Renal pelvis (tissue), 12 donors: ENCODE results near the gene ANGEL1. TPM values are rescaled to one million over a fixed set of nuclear protein-coding genes. Genes with fewer than 3 reads are reported as not detected.

Experiments used
- DNase-seq: peaks from one replicate; pipeline ENCODE4 v3.0.0-alpha.2; 2013
- long read RNA-seq, 16 experiments: transcript quantifications; one replicate each; lab custom pipeline, GENCODE V29; 2026
- polyA plus RNA-seq, 3 donors: library from polyadenylated mRNA; unstranded; fragments of 120-200 nt; gene quantifications; one replicate each; pipeline ENCODE4 v1.2.1, GENCODE V29; 2013; ENCODE audit not compliant: insufficient read length in 3 of 3

ANGEL1 gene, protein sequence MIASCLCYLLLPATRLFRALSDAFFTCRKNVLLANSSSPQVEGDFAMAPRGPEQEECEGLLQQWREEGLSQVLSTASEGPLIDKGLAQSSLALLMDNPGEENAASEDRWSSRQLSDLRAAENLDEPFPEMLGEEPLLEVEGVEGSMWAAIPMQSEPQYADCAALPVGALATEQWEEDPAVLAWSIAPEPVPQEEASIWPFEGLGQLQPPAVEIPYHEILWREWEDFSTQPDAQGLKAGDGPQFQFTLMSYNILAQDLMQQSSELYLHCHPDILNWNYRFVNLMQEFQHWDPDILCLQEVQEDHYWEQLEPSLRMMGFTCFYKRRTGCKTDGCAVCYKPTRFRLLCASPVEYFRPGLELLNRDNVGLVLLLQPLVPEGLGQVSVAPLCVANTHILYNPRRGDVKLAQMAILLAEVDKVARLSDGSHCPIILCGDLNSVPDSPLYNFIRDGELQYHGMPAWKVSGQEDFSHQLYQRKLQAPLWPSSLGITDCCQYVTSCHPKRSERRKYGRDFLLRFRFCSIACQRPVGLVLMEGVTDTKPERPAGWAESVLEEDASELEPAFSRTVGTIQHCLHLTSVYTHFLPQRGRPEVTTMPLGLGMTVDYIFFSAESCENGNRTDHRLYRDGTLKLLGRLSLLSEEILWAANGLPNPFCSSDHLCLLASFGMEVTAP
- polyA plus RNA-seq, result 10 to 100 TPM; 24.1 to 37.7 (median 36.3) TPM
- long read RNA-seq, donor 1, full-length matches to known transcripts, result 3 of 3 reads
- long read RNA-seq, donor 1, partial matches to known transcripts, result 0 of 3 reads
- long read RNA-seq, donor 1, other reads (novel, unspliced or antisense), result 0 of 3 reads
- long read RNA-seq, donor 2, full-length matches to known transcripts, result 4 of 4 reads
- long read RNA-seq, donor 2, partial matches to known transcripts, result 0 of 4 reads
- long read RNA-seq, donor 2, other reads (novel, unspliced or antisense), result 0 of 4 reads
- long read RNA-seq, donor 3, full-length matches to known transcripts, result 3 of 3 reads
- long read RNA-seq, donor 3, partial matches to known transcripts, result 0 of 3 reads
- long read RNA-seq, donor 3, other reads (novel, unspliced or antisense), result 0 of 3 reads
- long read RNA-seq, donor 4, full-length matches to known transcripts, result 3 of 3 reads
- long read RNA-seq, donor 4, partial matches to known transcripts, result 0 of 3 reads
- long read RNA-seq, donor 4, other reads (novel, unspliced or antisense), result 0 of 3 reads
- long read RNA-seq, donor 5, full-length matches to known transcripts, result 1 of 1 reads
- long read RNA-seq, donor 5, partial matches to known transcripts, result 0 of 1 reads
- long read RNA-seq, donor 5, other reads (novel, unspliced or antisense), result 0 of 1 reads
- long read RNA-seq, donor 6, full-length matches to known transcripts, result 5 of 5 reads
- long read RNA-seq, donor 6, partial matches to known transcripts, result 0 of 5 reads
- long read RNA-seq, donor 6, other reads (novel, unspliced or antisense), result 0 of 5 reads
- long read RNA-seq, donor 7, full-length matches to known transcripts, result 2 of 2 reads
- long read RNA-seq, donor 7, partial matches to known transcripts, result 0 of 2 reads
- long read RNA-seq, donor 7, other reads (novel, unspliced or antisense), result 0 of 2 reads
- long read RNA-seq, donor 8, full-length matches to known transcripts, result 2 of 2 reads
- long read RNA-seq, donor 8, partial matches to known transcripts, result 0 of 2 reads
- long read RNA-seq, donor 8, other reads (novel, unspliced or antisense), result 0 of 2 reads
- long read RNA-seq, donor 9, full-length matches to known transcripts, result 7 of 7 reads
- long read RNA-seq, donor 9, partial matches to known transcripts, result 0 of 7 reads
- long read RNA-seq, donor 9, other reads (novel, unspliced or antisense), result 0 of 7 reads
- long read RNA-seq, donor 10, full-length matches to known transcripts, result 2 of 2 reads
- long read RNA-seq, donor 10, partial matches to known transcripts, result 0 of 2 reads
- long read RNA-seq, donor 10, other reads (novel, unspliced or antisense), result 0 of 2 reads
- long read RNA-seq, donor 11, partial matches to known transcripts, result 0 of 1 reads
- long read RNA-seq, donor 11, other reads (novel, unspliced or antisense), result 0 of 1 reads
- long read RNA-seq, donor 12, full-length matches to known transcripts, result 1 of 6 reads
- long read RNA-seq, donor 12, partial matches to known transcripts, result 5 of 6 reads
- long read RNA-seq, donor 12, other reads (novel, unspliced or antisense), result 0 of 6 reads
- long read RNA-seq, donor 13, result 0 reads
- long read RNA-seq, donor 14, result 0 reads
- long read RNA-seq, donor 15, result 0 reads
- long read RNA-seq, donor 16, partial matches to known transcripts, result 0 of 3 reads
- long read RNA-seq, donor 16, other reads (novel, unspliced or antisense), result 0 of 3 reads

DNA sequence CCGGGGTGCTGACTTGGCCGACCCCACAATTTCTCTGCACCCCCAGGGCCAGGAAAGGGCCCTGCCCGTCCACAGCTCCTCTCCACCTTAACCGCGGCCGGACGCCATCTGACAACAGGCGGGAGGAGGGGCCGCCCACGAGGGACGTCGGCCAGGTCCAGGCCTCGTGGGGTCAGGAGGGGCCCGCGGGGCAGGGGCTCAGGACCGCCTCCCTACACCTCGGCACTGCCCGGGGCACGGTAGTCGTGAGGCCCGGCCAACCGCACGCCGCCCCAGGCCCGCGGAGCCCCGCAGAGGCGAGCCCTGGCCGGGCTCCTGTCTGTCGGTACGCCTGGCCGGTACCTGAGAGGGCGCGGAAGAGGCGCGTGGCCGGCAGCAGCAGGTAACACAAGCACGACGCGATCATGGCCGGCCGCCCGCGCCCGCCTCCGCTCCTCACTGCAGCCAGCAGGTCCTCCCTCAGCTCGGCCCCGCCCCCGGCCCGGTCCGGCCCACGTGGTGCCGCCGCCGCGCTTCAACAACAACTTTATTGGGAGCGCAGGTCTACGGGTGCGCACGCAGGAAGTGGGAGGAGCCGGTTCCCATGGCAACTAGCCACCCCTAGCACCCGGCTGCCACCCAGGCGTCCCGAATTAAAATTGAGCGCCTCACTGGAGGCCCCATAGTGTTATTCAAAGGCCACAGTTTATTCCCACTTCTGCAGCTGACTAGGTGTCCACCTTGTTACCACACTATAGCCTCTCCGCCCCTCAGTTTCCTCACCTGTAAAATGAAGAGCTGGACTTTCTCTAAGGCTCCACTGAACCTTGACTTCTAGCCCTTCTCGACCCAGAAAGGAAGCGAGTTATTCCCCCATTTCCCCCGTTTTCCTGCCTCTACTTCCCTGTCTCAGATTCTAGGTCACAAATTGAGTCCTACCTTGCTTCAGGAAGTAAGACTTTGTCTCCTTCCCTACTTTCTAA lies at the start of gene ANGEL1:
Gene ANGEL1 (minus strand): TSS at position 461 of the 962 bp plus-strand sequence. CDS start 55 bp downstream, at position 406.
- DNase-seq, result peak; percentile 94

DNA sequence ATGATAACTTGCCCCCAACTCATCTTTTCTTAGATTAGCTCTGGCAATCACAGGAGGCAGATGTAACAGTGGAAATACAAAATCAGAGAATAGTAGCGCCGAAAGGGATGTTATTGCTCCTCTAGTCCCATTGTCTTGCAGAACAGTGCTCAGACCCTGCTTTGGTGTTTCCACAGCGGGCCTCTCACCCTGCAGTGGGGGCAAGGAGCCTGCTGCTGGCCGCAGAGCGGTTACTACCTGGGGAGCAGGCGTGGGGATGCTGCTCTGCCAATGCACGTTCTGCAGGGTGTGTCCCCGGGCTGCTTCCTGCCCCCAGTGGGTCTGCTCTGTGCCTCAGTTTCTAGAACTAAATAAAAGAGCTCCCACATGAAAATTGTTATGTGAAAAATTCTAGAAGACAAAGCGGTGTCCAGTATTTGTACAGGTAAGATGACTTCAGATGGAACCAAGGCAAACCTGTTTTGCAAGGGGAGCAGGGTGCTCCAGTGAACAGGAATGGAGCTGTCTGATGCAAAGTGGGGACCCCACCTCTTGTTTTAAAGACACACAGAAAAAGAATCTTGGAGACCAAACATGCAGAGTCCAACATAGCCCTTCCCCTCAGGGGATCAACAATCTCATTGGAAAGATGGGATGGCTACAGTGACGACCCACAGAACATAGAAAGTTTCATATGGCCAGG lies 49.0 kb upstream of the ANGEL1 start:
- no peak for DNase-seq

GRCh38 chr14:76856769-76857168 lies 44.1 kb upstream of the ANGEL1 start:
- DNase-seq, result no peak

GRCh38 chr14:76855066-76855465 lies 42.4 kb upstream of the ANGEL1 start:
- no peak for DNase-seq

GRCh38 chr14:76848879-76849278 lies 36.2 kb upstream of the ANGEL1 start:
- DNase-seq, result no peak

GRCh38 chr14:76846331-76847047 lies 33.8 kb upstream of the ANGEL1 start:
- no peak for DNase-seq

DNA sequence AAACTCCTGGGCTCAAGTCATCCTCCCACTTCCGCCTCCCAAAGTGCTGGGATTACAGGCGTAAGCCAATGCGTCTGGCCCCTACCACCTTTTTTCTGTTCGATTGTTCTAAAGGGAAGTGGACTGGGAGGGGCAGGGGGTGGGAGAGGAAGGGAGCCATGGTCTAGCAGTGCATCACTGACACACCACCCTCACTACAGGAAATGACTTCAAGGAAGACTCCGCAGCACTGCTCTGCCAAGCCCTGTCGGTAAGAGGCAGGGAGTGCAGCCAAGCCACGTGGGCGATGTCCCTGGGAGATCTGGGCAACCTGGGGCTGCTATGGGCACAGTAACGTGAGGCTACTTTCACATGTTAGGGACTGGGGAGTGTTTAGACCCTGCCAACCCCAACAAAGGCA lies 31.5 kb upstream of the ANGEL1 start:
- no peak for DNase-seq

DNA sequence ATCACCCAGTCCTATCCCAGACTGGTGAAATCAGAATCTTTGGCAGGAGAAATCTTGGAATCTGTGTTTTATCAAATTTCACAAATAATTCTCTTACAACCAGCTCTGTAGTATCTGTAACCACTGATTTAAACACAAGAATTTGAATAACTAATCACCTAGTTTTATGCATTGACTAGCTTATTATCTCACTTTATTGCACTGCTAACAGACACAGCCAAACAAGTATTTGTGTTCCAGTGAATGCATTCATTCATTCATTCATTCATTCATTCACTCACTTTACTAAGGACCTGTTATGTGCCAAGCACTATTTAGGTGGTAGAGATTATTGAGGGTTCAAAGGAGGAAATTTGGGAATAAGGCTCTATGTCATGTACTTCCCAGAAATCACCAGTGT lies 29.7 kb upstream of the ANGEL1 start:
- DNase-seq, result no peak

- DNase-seq, result no peak
Observed at GRCh38 chr14:76837524-76837923, 24.8 kb upstream of the ANGEL1 start.

GRCh38 chr14:76836029-76836630 lies 23.4 kb upstream of the ANGEL1 start:
- DNase-seq, result no peak

- DNase-seq, result peak; percentile 54
Observed at GRCh38 chr14:76834241-76834661, 21.6 kb upstream of the ANGEL1 start.

- DNase-seq, result no peak
Observed at GRCh38 chr14:76833011-76833410, 20.3 kb upstream of the ANGEL1 start.

DNA sequence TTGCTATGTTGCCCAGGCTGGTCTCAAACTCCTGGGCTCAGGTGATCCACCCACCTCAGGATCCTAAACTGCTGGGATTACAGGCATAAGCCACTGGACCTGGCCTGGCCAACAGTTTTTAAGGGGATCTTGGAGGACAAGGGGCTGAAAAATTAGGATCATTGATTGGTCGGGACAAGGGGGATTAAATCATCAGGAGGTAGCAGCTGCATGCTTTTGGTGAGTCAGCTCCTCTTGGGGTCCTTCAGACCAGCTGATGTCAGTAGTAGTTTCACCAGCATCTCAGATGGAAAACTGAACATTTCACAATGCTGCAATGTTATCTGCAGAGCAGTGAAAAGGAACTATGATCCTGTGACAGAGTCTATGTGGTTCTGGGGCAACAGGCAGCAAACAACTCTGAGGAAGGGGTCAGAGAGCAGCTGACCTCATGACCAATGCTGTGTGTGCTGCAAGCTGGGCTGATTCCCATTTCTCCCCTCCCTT lies 19.9 kb upstream of the ANGEL1 start:
- no peak for DNase-seq

- no peak for DNase-seq
Observed at GRCh38 chr14:76830556-76830955, 17.9 kb upstream of the ANGEL1 start.

GRCh38 chr14:76829650-76830421 lies 17.2 kb upstream of the ANGEL1 start:
- no peak for DNase-seq

DNA sequence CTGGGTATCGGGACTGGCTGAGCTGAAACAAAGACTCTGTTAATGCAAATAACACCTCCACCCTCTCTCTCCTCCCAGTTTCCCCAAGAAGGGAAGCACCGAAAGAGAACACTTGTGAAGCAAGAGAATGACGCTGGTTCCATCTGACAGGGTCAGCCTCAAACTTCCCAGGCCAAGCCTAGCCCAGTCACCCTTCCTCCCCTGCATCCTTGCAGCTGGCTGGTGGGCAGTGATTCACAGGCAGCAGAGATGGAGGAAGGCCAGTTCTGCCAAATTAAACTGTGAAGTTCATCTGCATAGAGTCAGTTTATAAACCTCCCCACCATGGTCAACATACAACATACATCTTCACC lies 16.3 kb upstream of the ANGEL1 start:
- no peak for DNase-seq
